ENCODE data around the gene GPR183.

The GPR183 gene

GRCh38 chr13:99290894-99291293 lies 16.3 kb downstream of the GPR183 start:
- no peak for DNase-seq

- DNase-seq = no peak
Observed at GRCh38 chr13:99289674-99290337, 17.4 kb downstream of the GPR183 start.

- DNase-seq = no peak
Observed at GRCh38 chr13:99289271-99289670, 17.9 kb downstream of the GPR183 start.

GRCh38 chr13:99288089-99288488 lies 19.1 kb downstream of the GPR183 start:
- DNase-seq = peak; percentile 84

- peak; percentile 69 for DNase-seq
Observed at GRCh38 chr13:99287551-99287950, 19.6 kb downstream of the GPR183 start.

- no peak for DNase-seq
Observed at GRCh38 chr13:99285432-99286182, 21.6 kb downstream of the GPR183 start.

- DNase-seq = no peak
Observed at GRCh38 chr13:99282264-99283231, 24.7 kb downstream of the GPR183 start.

- no peak for DNase-seq
Observed at GRCh38 chr13:99281811-99282263, 25.4 kb downstream of the GPR183 start.

GRCh38 chr13:99280166-99280565 lies 27.0 kb downstream of the GPR183 start:
- no peak for DNase-seq

GRCh38 chr13:99279637-99280036 lies 27.6 kb downstream of the GPR183 start:
- no peak for DNase-seq

- no peak for DNase-seq
Observed at GRCh38 chr13:99278843-99279242, 28.4 kb downstream of the GPR183 start.

- DNase-seq = no peak
Observed at GRCh38 chr13:99278200-99278599, 29.0 kb downstream of the GPR183 start.

- DNase-seq = no peak
Observed at GRCh38 chr13:99277629-99278028, 29.6 kb downstream of the GPR183 start.

GRCh38 chr13:99276706-99277105 lies 30.5 kb downstream of the GPR183 start:
- no peak for DNase-seq

GRCh38 chr13:99275093-99275469 lies 32.1 kb downstream of the GPR183 start:
- DNase-seq = no peak

GRCh38 chr13:99273128-99273527 lies 34.1 kb downstream of the GPR183 start:
- no peak for DNase-seq

GRCh38 chr13:99272481-99272880 lies 34.7 kb downstream of the GPR183 start:
- DNase-seq = no peak

GRCh38 chr13:99271249-99271648 lies 36.0 kb downstream of the GPR183 start:
- no peak for DNase-seq

GRCh38 chr13:99270518-99270917 lies 36.7 kb downstream of the GPR183 start:
- no peak for DNase-seq

GRCh38 chr13:99269627-99270241 lies 37.5 kb downstream of the GPR183 start:
- DNase-seq = peak; percentile 61

- DNase-seq = no peak
Observed at GRCh38 chr13:99268822-99269221, 38.4 kb downstream of the GPR183 start.

GRCh38 chr13:99267927-99268326 lies 39.3 kb downstream of the GPR183 start:
- no peak for DNase-seq

GRCh38 chr13:99266827-99267226 lies 40.4 kb downstream of the GPR183 start:
- DNase-seq = no peak

Data from DMS79 treated with DMSO at 0.1 percent for 48 hours (cell line).